BJ (cell line): ENCODE measurements around the gene ZNF688. TPM values are rescaled to one million over a fixed set of nuclear protein-coding genes. Genes with fewer than 3 reads are reported as not detected.
"Not testable (repeated sequence)": the region's sequence is repeated elsewhere in the genome, so short reads cannot be mapped to it uniquely, and the experiment has no call there.

ENCODE experiments used
- CTCF ChIA-PET: fragments of 350-600 bp; formaldehyde crosslinking; extraction: SDS; loops from one replicate; lab custom pipeline; 2021; ENCODE audit warnings: antibody characterized with exemption, inconsistent platforms; lab: Yijun Ruan, JAX
- POLR2A ChIA-PET: fragments of 300-600 bp; sonication (Branson Sonifier 250); formaldehyde crosslinking; extraction: SDS; loops from one replicate; lab custom pipeline; 2021; ENCODE audit warnings: antibody characterized with exemption; lab: Charles Lee
- DNase-seq: peaks from one replicate; pipeline ENCODE4 v3.0.0-alpha.2; 2011; ENCODE audit warnings: low read depth
- H3K27me3 ChIP-seq: 2 replicates; pipeline ENCODE4 v1.6.0; 2011; ENCODE audit warnings: low read length; ENCODE audit not compliant: control insufficient read depth, insufficient read depth
- H3K36me3 ChIP-seq: 2 replicates; pipeline ENCODE4 v1.5.1; 2011; ENCODE audit warnings: low read length; ENCODE audit not compliant: control insufficient read depth, insufficient read depth
- H3K4me3 ChIP-seq: 2 replicates; pipeline ENCODE4 v1.5.1; 2011; ENCODE audit warnings: low read depth, mild to moderate bottlenecking, control low read depth, low read length
- CTCF ChIP-seq: IDR thresholded peaks from 2 replicates; pipeline ENCODE4 v1.5.1; 2011; ENCODE audit warnings: low read depth, mild to moderate bottlenecking, control low read depth, inconsistent platforms, low read length, moderate library complexity; ENCODE audit not compliant: insufficient read depth
- polyA plus RNA-seq: library from polyadenylated mRNA; depleted of rRNA; stranded (reverse); fragments of >200 nt; gene quantifications from 2 replicates; pipeline ENCODE4 v1.2.3, GENCODE V29; 2011

The ZNF688 gene
- polyA plus RNA-seq, 1 experiment = 6.3 TPM

- no peak for DNase-seq
- Histone ChIP-seq H3K4me3 (no peak overlapping the region), H3K36me3 (peaks cover 11% of the 10 kb centered on the region), H3K27me3 (no peaks in the 10 kb centered on the region)
- ChIA-PET POLR2A (no interaction called here), CTCF (interaction anchor here (0.6 to 1.9 kb wide), 4 partner anchors 19 to 39 kb away, joined by 3 to 6 read pairs (median 4); no protein-coding TSS in a partner anchor)
- no peak for TF ChIP-seq CTCF
Observed at GRCh38 chr16:30600929-30601328, 29.4 kb upstream of the ZNF688 start.

GRCh38 chr16:30600215-30600614 is 28.7 kb upstream of the ZNF688 start:
- POLR2A ChIA-PET = no interaction called here
- H3K36me3 ChIP-seq = peaks cover 11% of the 10 kb centered on the region
- CTCF ChIA-PET = interaction anchor here (1.0 to 3.1 kb wide), 4 partner anchors 10 to 151 kb away, joined by 3 to 16 read pairs (median 4); partner anchors contain the start of gene ZNF689

GRCh38 chr16:30592871-30593270 is 21.4 kb upstream of the ZNF688 start:
- POLR2A ChIA-PET = interaction anchor here (0.5 kb wide), 1 partner anchor 10 kb away, joined by 4 read pairs; no protein-coding TSS in a partner anchor
- no peak for TF ChIP-seq CTCF

More at GRCh38 chr16:30600215-30600614, 28.7 kb upstream of the ZNF688 start:
- DNase-seq = no peak
- no peak overlapping the region for H3K4me3 ChIP-seq
- no peaks in the 10 kb centered on the region for H3K27me3 ChIP-seq
- no peak for TF ChIP-seq CTCF

GRCh38 chr16:30590869-30591268 is 19.4 kb upstream of the ZNF688 start:
- CTCF ChIA-PET = interaction anchor here (0.8 to 1.2 kb wide), 3 partner anchors 68 to 161 kb away, joined by 3 to 4 read pairs (median 4); partner anchors contain the start of genes DCTPP1 and FBRS
- H3K36me3 ChIP-seq, POLR2A ChIA-PET, DNase-seq, H3K27me3 ChIP-seq, H3K4me3 ChIP-seq: not testable (repeated sequence)

More at GRCh38 chr16:30592871-30593270, 21.4 kb upstream of the ZNF688 start:
- no peak overlapping the region for H3K4me3 ChIP-seq
- no peaks in the 10 kb centered on the region for H3K27me3 ChIP-seq
- no peak for DNase-seq
- CTCF ChIA-PET = interaction anchor here (1.2 kb wide), 2 partner anchors 9 to 143 kb away, joined by 3 to 4 read pairs; no protein-coding TSS in a partner anchor
- no peaks in the 10 kb centered on the region for H3K36me3 ChIP-seq

GRCh38 chr16:30589582-30589981 is 18.1 kb upstream of the ZNF688 start:
- H3K27me3 ChIP-seq, POLR2A ChIA-PET, H3K36me3 ChIP-seq, DNase-seq, H3K4me3 ChIP-seq, CTCF ChIA-PET: not testable (repeated sequence)

- no peaks in the 10 kb centered on the region for H3K36me3 ChIP-seq
- ChIA-PET POLR2A (no interaction called here), CTCF (interaction anchor here (3.6 kb wide), 1 partner anchor 9 kb away, joined by 15 read pairs; no protein-coding TSS in a partner anchor)
- no peak overlapping the region for H3K4me3 ChIP-seq
- no peak for DNase-seq
- no peaks in the 10 kb centered on the region for H3K27me3 ChIP-seq
- no peak for TF ChIP-seq CTCF
Observed at GRCh38 chr16:30588651-30589050, 17.1 kb upstream of the ZNF688 start.
